ENCODE measurements around the gene FCER1A. TPM values are rescaled to one million over a fixed set of nuclear protein-coding genes. Genes with fewer than 3 reads are reported as not detected.
A peak's percentile ranks its signal among the peaks of the same experiment; 100 is the strongest.
"Not testable (repeated sequence)": the region's sequence is repeated elsewhere in the genome, so short reads cannot be mapped to it uniquely, and the experiment has no call there.

FCER1A gene
- total RNA-seq, result not detected in 2 replicates

DNA sequence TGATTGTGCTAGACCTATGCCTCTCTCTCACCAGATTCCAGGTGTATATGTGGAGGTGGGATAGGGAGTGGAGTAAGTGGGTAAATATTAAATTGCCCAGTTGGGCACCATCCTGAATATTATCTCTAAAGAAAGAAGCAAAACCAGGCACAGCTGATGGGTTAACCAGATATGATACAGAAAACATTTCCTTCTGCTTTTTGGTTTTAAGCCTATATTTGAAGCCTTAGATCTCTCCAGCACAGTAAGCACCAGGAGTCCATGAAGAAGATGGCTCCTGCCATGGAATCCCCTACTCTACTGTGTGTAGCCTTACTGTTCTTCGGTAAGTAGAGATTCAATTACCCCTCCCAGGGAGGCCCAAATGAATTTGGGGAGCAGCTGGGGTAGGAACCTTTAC, at the start of gene FCER1A:
FCER1A (plus strand) TSS at position 242 of the 400 bp plus-strand sequence; CDS start at position 271, 29 bp downstream.
- no peak for DNase-seq (ENCODE audit: low read depth)

DNA sequence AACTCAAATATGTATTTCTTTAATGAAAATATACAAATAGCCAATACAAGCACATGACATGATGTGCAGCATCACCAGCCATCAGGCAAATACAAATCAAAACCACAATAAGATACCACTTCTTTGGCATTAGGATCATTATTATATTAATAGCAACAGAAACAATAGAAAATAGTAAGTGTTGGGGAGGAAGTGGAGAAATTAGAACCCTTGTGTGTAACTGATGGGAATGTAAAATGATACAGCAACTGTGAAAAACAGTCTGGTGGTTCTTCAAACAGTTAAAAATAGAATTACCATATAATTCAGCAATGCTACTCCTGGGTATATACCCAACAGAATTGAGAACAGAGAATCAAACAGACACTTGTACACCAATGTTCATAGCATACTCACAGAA, 40.8 kb upstream of the FCER1A start:
- no peak for DNase-seq (ENCODE audit: low read depth)

DNA sequence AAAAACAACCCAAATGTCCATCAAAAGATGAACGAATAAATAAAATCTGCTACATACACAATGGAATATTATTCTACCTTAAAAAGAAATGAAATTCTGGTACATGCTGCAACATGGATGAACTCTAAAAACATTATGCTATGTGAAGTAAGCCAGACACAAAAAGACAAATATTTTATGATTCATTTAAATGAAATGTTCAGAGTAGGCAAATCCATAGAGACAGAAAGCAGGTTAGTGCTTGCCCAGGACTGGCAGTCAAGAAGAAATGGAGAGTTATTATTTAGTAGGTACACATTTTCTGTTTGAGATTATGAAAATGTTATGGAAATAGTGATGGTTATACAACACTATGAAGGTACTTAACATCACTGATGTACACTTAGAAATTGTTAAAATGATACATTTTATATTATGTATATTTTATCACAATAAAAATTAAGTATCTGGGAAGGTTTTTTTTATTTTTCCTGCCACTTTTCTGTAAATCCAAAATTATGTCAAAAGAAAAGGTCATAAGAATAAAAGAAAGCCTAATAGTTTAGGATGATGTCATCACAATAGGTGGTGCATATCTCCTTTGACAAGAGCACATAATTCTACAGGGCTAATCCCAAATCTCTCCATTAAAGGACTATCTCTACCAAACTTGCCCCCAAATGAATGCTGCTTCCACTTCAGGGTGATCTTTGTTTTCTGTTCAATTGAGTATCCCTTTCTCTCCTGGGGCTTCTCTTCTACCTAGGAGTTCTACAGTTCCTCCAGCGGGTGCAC, 40.2 kb upstream of the FCER1A start:
- no peak for DNase-seq (ENCODE audit: low read depth)

DNA sequence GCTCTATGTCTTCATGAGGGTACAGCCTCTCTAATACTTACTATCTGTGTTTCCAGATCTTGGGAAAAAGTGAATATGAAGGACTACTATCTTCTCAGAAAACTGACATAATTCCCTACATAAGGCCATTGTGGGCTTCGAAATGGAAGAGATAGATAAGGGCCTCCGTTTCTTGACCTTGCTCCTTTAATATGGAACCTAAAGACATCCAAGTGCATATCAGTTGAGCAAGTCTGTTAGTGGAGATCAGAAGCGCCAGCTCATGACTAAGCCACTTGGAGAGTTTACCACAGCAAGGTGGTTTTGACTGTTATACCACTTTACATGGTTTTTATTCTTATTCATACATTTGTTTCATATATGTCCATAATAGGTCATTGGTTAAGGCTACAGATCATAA, 35.3 kb upstream of the FCER1A start:
- DNase-seq (ENCODE audit: low read depth), result no peak

DNA sequence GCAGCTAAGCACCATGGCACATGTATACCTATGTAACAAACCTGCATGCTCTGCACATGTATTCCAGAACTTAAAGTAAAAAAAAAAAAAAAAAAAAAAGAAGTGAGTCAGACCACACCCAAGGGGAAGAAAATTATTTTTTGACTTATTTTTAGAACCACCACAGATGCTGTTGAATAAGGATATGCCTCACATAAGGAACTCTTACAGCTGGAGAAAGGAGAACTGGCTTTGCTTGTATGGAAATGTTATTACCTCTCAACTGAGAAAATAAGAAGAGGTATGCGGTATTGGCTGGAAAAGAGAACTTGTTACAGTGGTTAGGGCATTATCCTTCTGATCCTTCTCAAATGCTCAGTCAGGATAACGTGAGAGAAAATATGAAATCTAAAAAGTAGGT, 27.5 kb upstream of the FCER1A start:
- no peak for DNase-seq (ENCODE audit: low read depth)

DNA sequence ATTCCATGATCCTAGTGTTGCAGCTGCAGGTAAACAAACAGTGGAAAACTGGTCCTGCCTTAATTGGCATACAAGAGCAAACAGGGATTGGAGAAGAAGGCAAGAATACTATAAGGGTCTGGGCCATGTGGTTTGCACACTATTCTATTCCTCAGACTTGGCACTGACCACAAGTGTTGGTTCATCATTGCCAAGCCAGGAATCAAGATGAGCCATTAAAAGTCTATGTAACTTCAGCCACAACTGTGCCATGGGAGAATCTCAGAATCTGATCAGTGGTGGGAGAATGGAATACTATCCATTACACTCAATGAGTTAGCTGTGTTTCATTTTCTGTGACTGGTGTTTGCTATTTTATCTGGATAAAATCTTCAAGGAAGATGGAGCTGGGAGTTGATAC, 26.2 kb upstream of the FCER1A start:
- peak; percentile 46 for DNase-seq (ENCODE audit: low read depth)

DNA sequence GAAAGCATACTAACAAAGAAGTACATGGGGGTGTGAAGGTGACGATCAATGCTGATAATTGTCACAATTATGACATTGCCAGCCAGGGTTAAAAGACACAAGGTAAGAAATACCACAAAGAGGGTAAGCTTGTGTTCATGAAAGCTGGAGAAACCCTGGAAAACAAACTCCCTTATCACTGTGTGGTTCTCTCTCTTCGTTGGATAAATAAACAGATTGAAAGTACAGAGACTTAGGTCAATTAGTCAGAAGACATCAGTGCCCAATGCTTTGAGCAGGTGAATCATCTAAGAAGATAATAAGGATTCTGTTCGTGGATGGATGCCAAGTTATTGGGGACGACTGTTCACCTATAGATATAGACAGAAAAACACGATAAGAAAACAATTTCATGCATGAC, 22.4 kb upstream of the FCER1A start:
- DNase-seq (ENCODE audit: low read depth), result no peak

DNA sequence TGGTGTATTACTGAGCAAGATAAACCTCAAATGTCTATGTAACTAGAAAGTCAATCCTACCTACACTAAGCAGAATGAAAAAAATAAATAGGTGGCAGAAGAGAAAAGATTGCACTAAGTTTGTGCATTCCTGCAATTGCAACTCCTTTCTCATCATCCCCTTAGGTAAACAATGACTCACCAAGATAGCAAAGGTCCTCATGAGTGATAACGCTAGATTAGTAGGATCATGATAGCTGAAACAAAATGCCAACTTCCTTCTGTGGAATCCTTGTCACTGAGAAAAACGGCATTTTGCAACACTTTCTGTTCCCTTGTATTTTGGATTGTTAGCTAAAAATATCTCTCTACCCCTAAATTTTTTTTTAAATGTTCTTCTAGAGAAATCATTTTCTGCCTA, 20.0 kb upstream of the FCER1A start:
- peak; percentile 55 for DNase-seq (ENCODE audit: low read depth)

DNA sequence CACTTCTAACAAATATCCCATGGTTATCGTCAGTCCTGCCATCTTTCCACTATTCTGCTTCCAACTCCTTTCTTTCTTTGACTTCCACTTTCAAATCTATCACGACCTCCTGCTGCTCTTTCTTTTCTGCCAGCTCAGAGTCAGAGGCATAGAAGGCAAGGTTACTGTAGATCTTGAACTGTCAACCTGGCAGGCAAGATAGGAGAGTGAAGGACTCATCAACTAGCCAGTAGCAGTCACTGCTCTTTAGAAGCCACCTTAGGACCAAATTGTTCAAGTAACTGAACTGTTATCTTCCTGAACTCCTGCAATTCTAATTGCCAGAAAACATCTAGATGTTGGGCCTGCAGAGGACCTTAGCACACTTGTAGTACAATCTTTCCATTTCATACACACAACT, 13.1 kb upstream of the FCER1A start:
- no peak for DNase-seq (ENCODE audit: low read depth)

DNA sequence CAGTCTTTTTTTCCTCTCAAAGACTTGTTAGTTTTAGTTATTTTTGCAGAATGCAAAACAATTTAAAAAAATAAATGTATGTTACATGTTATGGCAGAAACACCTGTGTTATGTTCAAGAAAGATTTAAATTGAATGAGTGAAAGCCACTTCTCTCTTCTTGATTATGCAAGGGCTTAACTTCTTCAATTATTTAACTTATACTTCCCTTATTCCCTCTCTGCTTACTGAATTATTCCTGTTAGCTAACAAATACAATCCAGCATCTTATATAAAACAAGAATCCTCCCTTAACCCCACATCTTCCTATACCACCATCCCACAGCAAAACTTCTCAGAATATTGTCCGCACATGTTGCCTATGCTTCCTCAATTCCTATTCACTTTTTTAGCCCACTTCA, 10.7 kb upstream of the FCER1A start:
- DNase-seq (ENCODE audit: low read depth), result no peak

DNA sequence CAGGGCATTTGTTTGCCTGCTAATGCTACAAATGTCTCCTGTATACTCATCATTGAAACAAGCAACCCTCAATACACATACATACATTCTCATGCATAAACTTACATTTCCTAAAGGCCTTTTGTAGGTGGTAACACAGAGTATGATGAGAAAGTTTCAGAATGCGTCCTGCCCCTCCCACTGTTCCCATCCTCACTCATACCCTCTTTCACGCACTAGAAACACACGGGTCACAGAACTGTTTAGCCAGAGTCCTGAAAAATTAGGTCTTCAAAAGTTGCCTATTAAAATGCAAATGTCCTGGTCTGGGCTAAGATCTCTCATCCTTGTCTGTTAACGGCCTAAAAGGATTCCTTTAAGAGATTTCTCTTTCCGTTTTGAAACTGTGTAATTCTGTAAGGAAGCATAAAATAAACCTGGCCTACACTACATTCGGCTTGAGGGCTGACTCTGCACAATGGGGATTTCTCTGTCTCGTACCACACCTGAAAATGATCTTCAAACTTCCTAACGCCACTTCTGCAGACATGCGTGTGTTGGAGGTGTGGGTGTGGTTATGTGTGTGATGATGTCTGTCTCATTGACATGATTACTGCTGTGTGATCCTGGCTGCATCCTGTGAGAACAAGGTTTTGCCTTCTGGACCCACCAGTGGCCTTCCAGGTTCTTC, 5.3 kb upstream of the FCER1A start:
- DNase-seq (ENCODE audit: low read depth), result no peak

DNA sequence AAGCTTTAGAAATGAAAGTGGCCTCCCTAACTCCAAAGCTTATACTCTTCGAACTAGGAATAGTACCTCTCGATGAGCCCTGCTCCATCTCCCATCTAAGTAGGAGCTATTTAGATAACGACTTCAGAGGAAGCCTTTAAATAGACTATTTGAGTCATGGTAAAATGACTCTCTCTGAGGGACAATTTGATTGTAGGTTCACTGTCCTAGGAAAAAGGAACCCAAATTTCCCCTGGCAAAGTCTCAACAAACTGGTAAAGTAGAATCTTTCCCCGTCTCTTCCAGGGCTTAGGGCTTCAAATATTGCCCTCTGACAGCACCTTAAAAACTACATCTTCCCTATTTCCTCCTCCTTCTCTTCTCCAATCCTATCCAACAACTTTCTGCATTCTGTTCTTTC, 2.0 kb upstream of the FCER1A start:
- DNase-seq (ENCODE audit: low read depth), result no peak

DNA sequence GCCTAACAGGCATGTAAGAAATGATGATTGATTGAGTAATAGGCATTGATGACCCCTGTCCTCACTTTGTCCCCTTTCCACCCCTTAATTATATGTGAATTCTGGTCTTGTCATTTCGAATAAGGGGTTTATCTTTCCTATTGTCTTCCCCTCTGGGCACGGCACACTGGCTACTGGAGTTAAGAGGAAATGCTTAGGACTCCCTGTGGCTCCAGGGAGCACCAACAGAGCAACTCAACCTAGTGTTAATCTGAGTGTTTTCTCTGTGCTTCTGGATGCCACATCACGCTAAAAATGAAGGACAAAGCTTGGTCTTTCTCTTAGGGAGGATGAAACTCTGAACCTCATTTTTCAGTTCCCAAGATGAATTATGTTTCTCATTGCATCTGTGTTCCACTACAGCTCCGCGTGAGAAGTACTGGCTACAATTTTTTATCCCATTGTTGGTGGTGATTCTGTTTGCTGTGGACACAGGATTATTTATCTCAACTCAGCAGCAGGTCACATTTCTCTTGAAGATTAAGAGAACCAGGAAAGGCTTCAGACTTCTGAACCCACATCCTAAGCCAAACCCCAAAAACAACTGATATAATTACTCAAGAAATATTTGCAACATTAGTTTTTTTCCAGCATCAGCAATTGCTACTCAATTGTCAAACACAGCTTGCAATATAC, 5.3 kb downstream of the FCER1A start:
- DNase-seq (ENCODE audit: low read depth), result no peak

DNA sequence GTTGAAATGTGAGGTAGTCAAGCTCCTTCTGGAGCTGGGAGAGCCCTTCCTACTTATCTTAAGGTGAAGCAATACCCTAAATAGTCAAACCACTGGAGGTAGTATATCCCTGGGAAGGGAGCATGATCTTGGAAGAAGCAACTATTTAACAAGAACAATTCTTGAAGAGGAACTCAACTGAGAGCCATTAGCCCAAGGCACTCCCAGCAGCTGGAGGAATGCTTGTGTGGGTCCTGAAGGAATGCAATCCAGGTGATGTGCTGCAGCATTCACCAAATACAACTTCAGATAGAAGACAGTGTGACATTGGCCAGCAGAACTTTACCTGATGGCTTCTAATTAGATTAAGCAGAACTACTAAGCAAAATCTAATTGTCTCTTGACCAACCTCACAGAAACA, 9.5 kb downstream of the FCER1A start:
- no peak for DNase-seq (ENCODE audit: low read depth)

DNA sequence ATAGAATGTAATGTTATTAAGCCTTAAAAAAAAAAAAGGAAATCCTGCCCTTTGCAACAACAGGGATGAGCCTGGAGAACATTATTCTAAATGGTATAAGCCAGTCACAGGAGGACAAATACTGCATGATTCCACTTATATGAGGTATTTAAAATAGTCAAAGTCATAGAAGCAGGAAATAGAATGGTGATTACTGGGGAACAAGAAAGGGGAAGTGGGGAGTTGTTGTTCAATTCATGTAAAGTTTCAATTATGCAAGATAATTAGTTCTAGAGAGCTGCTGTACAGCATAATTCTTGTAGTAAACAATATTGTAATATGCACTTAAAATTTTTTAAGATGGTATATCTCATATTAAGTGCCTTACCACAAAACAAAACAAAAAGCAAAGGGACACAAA, 13.2 kb downstream of the FCER1A start:
- no peak for DNase-seq (ENCODE audit: low read depth)

DNA sequence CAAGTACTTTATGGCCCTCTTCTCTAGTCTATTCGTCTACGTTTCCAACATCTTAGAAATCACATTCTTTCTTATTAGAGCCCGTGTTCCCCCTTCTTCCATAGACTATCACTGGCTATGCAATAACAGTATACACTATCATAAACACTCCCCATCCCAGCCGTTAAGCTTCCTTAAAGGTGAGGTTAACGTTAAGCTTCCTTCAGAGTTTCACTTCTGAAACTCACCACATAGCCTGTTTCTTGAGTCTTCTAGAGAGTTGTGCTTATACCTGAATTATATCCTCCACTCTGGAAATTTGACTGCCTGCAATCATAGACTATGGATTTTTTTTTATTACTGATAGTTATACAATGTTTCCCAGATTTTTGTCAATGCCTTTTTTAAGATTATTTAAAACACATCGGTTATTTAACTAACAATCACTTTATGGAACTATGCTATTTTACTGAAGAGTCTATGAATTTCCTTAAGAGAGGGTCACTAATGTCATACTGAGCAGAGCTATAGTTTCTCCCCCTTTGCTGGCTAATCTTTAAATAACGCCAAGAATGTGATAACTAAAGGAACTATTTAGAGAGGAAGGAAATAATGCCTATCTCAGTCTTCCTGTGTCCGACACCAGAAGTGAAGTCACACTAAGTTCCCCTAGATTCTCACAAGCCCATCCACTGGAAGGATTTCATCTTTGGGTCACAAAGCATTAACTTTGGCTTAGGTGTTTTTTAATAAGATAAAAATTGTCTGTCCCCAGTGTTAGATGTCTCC, 16.8 kb downstream of the FCER1A start:
- DNase-seq (ENCODE audit: low read depth), result no peak

DNA sequence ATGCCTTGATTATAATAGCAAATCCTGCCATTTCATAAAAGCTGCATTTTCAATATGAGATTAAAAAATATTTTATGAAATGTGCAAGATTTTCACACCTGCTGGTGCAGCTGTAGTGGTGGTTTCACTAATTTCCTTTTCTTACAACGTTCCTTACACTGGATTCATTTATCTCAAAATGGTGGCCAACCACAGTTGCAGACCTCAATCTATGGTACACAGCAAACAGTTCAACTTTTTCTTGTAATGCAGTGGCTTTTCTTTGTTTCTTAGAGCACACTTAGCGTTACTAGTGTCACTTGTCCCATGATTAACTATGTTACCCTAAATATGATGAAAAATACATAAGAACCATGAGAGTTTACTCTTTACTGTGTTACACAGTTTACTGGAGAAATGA, 32.7 kb downstream of the FCER1A start:
- no peak for DNase-seq (ENCODE audit: low read depth)

DNA sequence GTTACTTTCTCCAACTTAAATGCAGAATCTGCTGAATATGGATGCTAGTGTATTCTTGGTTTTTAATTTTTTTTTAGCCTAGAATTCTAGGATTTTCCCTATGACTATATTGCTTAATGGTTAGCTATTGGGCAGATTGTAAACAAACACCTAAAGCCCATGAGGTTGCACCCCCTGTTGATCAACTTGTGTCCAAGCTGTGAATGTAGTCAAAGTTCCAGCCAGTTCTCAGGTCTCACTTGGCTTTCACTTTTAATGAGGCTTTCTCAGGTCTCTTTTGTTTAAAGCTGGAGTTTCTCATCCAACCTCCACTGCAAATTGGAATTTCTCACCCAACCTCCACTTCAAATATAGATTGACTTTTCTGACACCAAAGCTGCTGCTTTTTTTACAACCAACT, 35.9 kb downstream of the FCER1A start:
- peak; percentile 48 for DNase-seq (ENCODE audit: low read depth)

DNA sequence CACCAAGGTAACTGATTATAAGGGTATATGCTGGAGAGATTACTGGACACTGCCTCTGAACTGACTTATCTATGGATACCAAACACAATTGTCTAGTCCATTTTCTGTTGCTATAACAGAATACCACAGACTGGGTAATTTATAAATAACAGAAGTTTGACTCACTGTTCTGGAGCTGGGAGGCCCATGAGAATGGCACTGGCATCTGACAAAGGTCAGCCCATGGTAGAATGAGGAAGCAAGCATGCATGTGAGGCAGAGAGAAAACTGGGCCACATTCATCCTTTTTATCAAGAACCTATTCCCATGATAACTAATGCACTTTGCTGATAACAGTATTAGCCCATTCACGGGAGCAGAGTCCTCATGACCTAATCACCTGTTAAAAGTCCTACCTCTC, 37.4 kb downstream of the FCER1A start:
- DNase-seq (ENCODE audit: low read depth), result peak; percentile 94

DNA sequence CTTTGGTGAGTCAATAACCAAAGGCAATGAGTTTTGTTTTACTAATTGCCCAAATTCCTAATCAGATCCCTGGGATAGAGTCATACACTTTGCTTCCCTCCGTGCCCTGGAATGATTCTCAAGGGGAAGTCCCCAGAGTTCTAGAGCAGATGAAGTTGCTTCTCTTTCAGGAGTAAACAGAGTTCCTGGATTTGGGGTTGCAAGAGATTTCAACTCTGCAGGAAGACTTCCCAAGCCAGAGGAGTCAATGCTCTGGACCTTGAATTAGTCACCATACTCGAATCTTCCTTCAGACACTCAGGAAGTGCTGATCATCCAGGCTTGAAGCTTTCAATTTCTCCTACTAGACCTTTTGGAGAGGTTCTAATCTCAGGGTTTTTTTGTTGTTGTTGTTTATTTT, 39.6 kb downstream of the FCER1A start:
- DNase-seq (ENCODE audit: low read depth), result peak; percentile 93

DNA sequence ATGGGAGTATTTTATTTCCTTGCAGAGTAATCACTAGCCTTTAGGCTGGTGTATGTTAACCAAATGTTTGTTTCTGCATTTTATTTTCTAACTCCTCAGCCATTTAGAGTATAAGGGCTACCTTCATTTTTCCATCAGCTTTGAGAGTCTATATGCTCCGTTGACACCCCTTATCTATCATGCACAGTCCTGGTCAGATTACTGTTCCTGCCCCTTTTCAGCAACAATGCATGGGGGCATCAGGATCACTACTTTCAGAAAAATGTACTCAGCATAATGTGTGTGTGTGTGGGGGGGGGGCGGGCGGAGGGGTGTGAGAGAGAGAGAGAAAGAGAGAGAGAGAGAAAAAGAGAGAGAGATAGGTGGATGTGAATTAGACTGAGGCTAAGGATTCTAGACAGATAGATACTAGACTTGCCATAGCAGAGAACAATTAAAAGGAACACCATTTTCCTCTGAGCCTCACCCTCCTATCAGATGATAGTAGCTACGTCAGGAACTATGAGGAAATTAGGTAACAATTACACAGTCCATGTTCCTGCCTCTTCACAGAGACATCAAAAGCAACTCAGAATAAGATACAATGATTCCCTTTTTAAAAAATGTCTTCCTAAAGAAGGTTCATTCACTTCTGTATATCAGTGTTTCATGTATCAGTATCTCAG, 40.8 kb downstream of the FCER1A start:
- no peak for DNase-seq (ENCODE audit: low read depth)

DNA sequence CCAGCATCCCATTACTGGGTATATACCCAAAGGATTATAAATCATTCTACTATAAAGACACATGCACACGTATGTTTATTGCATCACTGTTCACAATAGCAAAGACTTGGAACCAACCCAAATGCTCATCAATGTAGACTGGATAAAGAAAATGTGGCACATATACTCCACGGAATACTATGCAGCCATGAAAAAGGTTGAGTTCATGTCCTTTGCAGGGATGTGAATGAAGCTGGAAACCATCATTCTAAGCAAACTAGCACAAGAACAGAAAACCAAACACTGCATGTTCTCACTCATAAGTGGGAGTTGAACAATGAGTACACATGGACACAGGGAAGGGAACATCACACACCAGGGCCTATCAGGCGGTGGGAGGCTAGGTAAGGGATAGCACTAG, 47.2 kb downstream of the FCER1A start:
- DNase-seq (ENCODE audit: low read depth), result not testable (repeated sequence)
